ENCODE results near the gene AMER3.

Gene AMER3

GRCh38 chr2:130778781-130779180, 23.4 kb downstream of the AMER3 start:
- in situ Hi-C loops (cut with HindIII; ENCODE audit: low sequenced_read_pairs) = no loop called here

GRCh38 chr2:130785466-130786055, 30.2 kb downstream of the AMER3 start:
- in situ Hi-C loops (cut with HindIII; ENCODE audit: low sequenced_read_pairs) = no loop called here

GRCh38 chr2:130786076-130786475, 30.7 kb downstream of the AMER3 start:
- in situ Hi-C loops (cut with HindIII; ENCODE audit: low sequenced_read_pairs) = no loop called here

DNA sequence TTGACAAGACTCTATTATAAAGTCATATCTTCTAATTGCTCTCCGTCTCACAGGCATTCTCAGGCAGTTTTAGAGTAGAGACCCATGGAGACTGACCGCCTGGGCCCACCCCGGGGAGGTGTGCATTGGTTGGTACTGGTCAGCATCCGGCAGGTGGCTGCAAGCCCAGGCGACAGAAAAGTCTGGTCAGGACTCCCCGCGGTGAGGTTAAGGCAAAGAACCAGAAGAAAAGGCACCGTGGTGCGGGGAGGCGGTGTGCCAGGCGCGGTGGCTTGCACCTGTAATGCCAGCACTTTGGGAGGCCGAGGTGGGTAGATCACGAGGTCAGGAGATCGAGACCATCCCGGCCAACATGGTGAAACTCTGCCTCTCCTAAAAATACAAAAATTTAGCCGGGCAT, 32.5 kb downstream of the AMER3 start:
- in situ Hi-C loops (cut with HindIII; ENCODE audit: low sequenced_read_pairs) = no loop called here

- in situ Hi-C loops (cut with HindIII; ENCODE audit: low sequenced_read_pairs) = no loop called here
Measured at GRCh38 chr2:130790312-130790711, 35.0 kb downstream of the AMER3 start.

- in situ Hi-C loops (cut with HindIII; ENCODE audit: low sequenced_read_pairs) = no loop called here
Measured at GRCh38 chr2:130790804-130791616, 35.7 kb downstream of the AMER3 start.

- in situ Hi-C loops (cut with HindIII; ENCODE audit: low sequenced_read_pairs) = no loop called here
Measured at GRCh38 chr2:130791617-130791939, 36.2 kb downstream of the AMER3 start.

- in situ Hi-C loops (cut with HindIII; ENCODE audit: low sequenced_read_pairs) = no loop called here
Measured at GRCh38 chr2:130795431-130795830, 40.1 kb downstream of the AMER3 start.

DNA sequence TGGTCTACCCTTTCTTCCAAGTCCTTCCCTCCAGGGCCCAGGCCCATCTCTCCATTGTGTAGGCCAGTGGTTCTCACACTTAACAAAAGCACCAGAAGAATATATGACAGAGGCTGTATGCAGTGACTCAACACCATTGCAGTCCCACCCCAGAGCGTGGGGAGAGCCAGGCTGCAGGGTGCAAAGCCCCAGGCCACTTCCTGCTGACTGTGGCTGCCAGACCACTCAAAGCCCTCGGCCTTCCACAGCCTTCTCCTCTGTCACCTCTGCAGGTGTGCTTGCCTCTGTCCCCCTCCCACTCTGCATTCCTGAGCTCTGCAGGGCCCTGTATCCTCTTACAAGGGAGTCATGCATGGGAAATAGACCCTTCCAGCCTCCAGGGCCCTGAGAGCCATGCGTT, 41.0 kb downstream of the AMER3 start:
- in situ Hi-C loops (cut with HindIII; ENCODE audit: low sequenced_read_pairs) = no loop called here

GRCh38 chr2:130797493-130798435, 42.4 kb downstream of the AMER3 start:
- in situ Hi-C loops (cut with HindIII; ENCODE audit: low sequenced_read_pairs) = no loop called here

- in situ Hi-C loops (cut with HindIII; ENCODE audit: low sequenced_read_pairs) = no loop called here
Measured at GRCh38 chr2:130798472-130799218, 43.3 kb downstream of the AMER3 start.

- in situ Hi-C loops (cut with HindIII; ENCODE audit: low sequenced_read_pairs) = no loop called here
Measured at GRCh38 chr2:130799295-130799694, 44.0 kb downstream of the AMER3 start.

DNA sequence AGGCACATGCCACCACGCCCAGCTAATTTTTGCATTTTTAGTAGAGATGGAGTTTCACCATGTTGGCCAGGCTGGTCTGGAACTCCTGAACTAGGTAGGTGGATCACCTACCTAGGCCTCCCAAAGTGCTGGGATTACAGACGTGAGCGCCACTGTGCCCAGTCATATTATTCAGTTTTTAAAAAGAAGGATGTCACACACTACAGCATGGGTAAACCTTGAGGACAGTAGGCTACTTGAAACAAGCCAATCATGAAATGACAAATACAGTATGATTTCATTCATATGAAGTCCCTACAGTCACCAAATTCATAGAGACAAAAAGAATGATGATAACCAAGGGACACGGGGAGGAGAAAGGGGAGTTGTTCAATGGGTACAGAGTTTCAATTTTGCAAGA, 50.3 kb downstream of the AMER3 start:
- in situ Hi-C loops (cut with HindIII; ENCODE audit: low sequenced_read_pairs) = no loop called here

DNA sequence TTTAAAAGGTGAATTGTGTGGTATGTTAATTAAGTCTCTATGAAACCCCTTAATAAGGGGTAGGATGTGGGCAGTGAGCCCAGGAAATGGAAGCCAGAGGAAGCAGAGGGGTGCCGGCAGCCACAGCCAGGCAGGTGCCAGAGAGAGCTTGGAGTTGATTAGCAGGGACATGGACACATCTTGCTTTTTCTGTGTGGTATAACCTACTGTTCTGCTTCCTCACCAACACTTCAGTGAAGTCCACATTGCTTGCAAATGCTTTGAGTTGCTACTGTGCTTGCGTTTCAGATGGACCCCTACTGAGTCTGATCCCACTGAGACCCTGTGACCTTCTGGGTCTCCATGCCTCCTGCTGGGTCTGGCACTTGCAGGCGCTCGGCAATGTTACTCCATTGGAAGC, 51.0 kb downstream of the AMER3 start:
- in situ Hi-C loops (cut with HindIII; ENCODE audit: low sequenced_read_pairs) = no loop called here

DNA sequence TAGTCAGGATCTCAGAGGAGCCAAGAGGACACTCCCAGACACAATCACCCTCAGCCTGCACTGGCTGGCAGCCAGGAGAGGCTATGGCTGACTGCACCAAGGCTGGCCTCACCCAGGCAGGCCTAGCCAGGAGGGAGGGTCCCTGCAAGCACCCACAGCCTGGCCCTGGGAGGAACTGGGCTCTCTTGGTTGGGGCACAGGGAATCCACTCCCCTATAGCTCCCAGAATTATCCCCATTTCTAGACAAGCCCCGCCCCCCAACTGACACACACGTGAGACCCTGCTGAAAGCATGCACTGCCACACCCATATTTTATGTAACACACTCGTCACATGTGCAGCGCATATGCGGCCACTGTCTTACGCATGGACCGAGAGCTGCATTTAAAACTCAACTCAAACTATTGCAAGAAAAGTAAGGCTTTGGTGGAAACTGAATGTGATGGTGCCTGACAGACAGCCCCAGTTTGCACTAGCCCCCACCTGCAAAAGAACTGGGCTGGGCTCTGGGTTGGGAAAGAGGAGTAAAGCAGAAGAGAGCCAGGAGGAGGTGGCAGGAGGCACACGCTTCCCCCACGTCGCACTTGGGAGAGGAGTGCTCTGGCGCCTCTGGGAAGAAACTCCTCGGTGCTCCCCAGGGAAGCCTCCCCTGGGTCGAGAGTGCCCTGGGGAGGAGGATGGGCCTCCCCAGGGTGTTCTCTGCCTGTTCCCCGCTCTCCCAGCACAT, 52.5 kb downstream of the AMER3 start:
- in situ Hi-C loops (cut with HindIII; ENCODE audit: low sequenced_read_pairs) = no loop called here

DNA sequence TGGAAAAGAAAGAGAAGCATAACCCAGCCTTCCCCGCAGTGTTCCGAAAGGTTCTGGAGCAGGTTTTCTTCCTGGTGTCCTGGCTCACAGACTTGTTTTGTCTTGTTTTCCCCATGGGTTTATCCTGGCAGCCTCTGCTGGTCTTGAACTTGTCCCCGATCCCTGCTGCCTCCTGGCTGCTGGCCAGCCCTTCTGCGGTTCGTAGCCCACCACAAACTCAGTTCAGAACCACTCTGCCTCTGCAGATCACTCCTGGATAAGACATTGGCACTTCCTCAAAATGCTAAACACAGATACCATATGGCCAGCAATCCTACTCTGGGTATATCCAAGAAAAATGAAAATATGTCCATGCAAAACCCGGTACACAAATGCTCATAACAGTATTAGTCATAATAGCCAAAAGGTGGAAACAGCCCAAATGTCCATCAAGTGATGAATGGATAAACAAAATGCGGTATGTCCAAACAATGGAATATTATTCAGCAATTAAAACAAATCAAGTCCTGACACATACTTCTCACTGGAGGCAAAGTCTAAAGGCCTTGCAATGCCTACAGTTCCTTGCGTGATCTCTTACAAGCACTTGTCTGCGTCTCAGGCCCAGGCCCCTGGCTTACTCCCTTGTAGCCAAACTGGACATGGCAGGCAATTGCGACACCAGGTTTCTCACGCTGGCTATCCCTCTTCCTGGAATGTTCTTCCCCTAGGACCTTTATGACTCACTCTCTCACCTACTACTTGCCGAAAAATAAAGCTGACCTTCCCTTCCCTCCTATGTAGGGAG, 53.3 kb downstream of the AMER3 start:
- in situ Hi-C loops (cut with HindIII; ENCODE audit: low sequenced_read_pairs) = no loop called here

DNA sequence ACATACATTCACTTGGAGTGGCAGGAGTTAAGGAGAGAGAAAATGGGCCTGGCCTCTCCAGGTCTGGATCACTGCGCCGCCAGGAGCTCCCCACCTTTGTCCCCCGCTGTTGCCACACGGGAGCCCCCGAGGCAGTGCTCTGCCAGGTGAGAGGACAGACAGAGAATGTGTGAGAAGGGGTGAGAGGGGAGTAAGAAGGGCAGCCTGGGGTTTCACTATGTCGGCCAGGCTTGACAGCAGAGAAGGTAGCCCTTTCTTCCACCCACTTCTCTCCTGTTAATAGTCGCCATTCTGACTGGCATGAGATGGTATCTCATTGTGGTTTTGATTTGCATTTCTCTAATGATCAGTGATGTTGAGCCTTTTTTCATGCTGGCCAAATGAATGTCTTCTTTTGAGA, 55.1 kb downstream of the AMER3 start:
- in situ Hi-C loops (cut with HindIII; ENCODE audit: low sequenced_read_pairs) = no loop called here

GRCh38 chr2:130813722-130814121, 58.4 kb downstream of the AMER3 start:
- in situ Hi-C loops (cut with HindIII; ENCODE audit: low sequenced_read_pairs) = no loop called here

DNA sequence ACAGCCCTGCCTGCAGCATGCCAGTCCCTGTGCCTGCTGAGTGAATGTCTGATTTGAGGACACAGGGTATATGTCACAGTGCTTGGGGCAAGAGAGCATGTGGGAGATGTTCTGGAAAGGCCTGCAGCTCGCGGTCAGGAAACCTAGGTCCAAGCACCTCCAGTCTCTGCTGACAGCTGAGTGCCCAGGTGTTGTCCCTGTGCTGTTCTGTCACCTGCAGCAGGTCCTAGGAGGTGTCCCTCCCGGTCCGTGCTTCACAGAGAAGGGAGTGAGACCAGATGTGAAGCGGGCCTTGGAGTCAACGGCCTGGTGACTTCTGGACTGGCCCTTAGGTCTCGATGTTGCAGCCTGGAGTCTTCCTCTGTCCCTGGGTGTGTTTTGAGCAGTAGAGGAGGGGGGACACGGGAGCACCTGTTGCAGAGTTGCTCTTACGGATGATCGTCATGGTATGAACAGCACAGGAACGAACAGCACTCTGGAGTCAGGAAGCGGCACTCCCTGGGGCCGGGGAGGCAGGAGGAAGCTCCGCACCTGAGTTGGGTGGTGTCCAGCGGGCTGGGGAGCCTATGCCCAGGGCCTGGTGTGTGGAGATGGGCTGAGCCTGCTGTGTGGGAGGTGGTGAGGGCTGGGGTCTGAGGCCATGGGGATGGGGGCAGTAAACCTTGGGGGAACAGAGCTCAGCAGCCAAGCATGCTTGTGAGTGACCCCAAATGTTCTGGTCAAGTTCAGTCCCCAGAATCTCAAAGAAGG, 59.8 kb downstream of the AMER3 start:
- in situ Hi-C loops (cut with HindIII; ENCODE audit: low sequenced_read_pairs) = no loop called here
